ENCODE data around the gene TMEM132D. TPM values are rescaled to one million over a fixed set of nuclear protein-coding genes. Genes with fewer than 3 reads are reported as not detected.

The TMEM132D gene
- total and polyA plus RNA-seq, 2 of the 8 experiments (the other 6 are each of a cell fraction or from before 2014, with no cell fraction given), result 3.5 to 10.1 TPM

DNA sequence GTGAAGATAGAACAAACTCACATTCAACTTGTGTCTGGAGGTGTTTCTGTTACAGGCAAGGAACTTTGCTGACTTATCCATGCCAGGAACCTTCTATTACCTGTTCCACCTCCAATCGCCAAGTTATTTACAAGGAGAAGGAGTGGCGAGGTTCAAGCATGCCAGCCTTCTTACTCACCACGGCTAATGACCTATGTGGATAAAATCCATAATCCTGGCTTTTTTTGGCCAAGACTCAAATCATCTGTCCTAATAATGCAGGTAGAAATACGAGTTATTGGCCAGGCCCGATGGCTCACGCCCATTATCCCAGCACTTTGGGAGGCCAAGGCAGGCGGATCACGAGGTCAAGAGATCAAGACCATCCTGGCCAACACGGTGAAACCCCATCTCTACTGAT lies 241.6 kb downstream of the TMEM132D start (continued):
- TF ChIP-seq, protein P1, sequence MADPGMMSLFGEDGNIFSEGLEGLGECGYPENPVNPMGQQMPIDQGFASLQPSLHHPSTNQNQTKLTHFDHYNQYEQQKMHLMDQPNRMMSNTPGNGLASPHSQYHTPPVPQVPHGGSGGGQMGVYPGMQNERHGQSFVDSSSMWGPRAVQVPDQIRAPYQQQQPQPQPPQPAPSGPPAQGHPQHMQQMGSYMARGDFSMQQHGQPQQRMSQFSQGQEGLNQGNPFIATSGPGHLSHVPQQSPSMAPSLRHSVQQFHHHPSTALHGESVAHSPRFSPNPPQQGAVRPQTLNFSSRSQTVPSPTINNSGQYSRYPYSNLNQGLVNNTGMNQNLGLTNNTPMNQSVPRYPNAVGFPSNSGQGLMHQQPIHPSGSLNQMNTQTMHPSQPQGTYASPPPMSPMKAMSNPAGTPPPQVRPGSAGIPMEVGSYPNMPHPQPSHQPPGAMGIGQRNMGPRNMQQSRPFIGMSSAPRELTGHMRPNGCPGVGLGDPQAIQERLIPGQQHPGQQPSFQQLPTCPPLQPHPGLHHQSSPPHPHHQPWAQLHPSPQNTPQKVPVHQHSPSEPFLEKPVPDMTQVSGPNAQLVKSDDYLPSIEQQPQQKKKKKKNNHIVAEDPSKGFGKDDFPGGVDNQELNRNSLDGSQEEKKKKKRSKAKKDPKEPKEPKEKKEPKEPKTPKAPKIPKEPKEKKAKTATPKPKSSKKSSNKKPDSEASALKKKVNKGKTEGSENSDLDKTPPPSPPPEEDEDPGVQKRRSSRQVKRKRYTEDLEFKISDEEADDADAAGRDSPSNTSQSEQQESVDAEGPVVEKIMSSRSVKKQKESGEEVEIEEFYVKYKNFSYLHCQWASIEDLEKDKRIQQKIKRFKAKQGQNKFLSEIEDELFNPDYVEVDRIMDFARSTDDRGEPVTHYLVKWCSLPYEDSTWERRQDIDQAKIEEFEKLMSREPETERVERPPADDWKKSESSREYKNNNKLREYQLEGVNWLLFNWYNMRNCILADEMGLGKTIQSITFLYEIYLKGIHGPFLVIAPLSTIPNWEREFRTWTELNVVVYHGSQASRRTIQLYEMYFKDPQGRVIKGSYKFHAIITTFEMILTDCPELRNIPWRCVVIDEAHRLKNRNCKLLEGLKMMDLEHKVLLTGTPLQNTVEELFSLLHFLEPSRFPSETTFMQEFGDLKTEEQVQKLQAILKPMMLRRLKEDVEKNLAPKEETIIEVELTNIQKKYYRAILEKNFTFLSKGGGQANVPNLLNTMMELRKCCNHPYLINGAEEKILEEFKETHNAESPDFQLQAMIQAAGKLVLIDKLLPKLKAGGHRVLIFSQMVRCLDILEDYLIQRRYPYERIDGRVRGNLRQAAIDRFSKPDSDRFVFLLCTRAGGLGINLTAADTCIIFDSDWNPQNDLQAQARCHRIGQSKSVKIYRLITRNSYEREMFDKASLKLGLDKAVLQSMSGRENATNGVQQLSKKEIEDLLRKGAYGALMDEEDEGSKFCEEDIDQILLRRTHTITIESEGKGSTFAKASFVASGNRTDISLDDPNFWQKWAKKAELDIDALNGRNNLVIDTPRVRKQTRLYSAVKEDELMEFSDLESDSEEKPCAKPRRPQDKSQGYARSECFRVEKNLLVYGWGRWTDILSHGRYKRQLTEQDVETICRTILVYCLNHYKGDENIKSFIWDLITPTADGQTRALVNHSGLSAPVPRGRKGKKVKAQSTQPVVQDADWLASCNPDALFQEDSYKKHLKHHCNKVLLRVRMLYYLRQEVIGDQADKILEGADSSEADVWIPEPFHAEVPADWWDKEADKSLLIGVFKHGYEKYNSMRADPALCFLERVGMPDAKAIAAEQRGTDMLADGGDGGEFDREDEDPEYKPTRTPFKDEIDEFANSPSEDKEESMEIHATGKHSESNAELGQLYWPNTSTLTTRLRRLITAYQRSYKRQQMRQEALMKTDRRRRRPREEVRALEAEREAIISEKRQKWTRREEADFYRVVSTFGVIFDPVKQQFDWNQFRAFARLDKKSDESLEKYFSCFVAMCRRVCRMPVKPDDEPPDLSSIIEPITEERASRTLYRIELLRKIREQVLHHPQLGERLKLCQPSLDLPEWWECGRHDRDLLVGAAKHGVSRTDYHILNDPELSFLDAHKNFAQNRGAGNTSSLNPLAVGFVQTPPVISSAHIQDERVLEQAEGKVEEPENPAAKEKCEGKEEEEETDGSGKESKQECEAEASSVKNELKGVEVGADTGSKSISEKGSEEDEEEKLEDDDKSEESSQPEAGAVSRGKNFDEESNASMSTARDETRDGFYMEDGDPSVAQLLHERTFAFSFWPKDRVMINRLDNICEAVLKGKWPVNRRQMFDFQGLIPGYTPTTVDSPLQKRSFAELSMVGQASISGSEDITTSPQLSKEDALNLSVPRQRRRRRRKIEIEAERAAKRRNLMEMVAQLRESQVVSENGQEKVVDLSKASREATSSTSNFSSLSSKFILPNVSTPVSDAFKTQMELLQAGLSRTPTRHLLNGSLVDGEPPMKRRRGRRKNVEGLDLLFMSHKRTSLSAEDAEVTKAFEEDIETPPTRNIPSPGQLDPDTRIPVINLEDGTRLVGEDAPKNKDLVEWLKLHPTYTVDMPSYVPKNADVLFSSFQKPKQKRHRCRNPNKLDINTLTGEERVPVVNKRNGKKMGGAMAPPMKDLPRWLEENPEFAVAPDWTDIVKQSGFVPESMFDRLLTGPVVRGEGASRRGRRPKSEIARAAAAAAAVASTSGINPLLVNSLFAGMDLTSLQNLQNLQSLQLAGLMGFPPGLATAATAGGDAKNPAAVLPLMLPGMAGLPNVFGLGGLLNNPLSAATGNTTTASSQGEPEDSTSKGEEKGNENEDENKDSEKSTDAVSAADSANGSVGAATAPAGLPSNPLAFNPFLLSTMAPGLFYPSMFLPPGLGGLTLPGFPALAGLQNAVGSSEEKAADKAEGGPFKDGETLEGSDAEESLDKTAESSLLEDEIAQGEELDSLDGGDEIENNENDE (IDR thresholded peaks at IDR 0.05; ENCODE audit: insufficient replicate concordance, low read length), result no peak
- TF ChIP-seq YY1 (IDR thresholded peaks at IDR 0.05; ENCODE audit: low read depth, low read length) (no peak), NRF1 (IDR thresholded peaks at IDR 0.05; ENCODE audit: low read depth, low read length) (no peak)
- TF ChIP-seq, protein P2, sequence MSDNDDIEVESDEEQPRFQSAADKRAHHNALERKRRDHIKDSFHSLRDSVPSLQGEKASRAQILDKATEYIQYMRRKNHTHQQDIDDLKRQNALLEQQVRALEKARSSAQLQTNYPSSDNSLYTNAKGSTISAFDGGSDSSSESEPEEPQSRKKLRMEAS (IDR thresholded peaks at IDR 0.05), result no peak

Measured in H1 (cell line).